CD4-positive, alpha-beta memory T cell (primary cell): ENCODE data around the gene LRRC43. TPM values are rescaled to one million over a fixed set of nuclear protein-coding genes. Genes with fewer than 3 reads are reported as not detected.

Source experiments
- CTCF ChIA-PET: fragments of 350-600 bp; sonication (Branson Sonifier 250); formaldehyde crosslinking; loops from one replicate; lab custom pipeline; 2021; ENCODE audit warnings: inconsistent platforms; ENCODE audit not compliant: partially characterized antibody; lab: Charles Lee
- POLR2A ChIA-PET: fragments of 350-600 bp; sonication (Branson Sonifier 250); formaldehyde crosslinking; loops from one replicate; lab custom pipeline; 2021; ENCODE audit not compliant: partially characterized antibody; lab: Charles Lee
- DNase-seq, 5 donors: peaks; one replicate each; pipeline versions ENCODE4 v3.0.0 to v3.0.0-alpha.2; 2020 to 2022; ENCODE audit warnings: mixed read lengths in 1 of 5
- H3K27ac ChIP-seq: one replicate; pipeline ENCODE4 v1.7.0; 2013; ENCODE audit warnings: low read depth, low read length
- H3K27me3 ChIP-seq: 2 replicates; pipeline ENCODE4 v1.7.0; 2013; ENCODE audit warnings: mild to moderate bottlenecking, low read length, moderate library complexity; ENCODE audit not compliant: insufficient read depth
- H3K36me3 ChIP-seq: 2 replicates; pipeline ENCODE4 v1.7.0; 2013; ENCODE audit warnings: mild to moderate bottlenecking, low read length, moderate library complexity; ENCODE audit not compliant: insufficient read depth
- H3K4me1 ChIP-seq: 2 replicates; pipeline ENCODE4 v1.7.0; 2013; ENCODE audit warnings: mild to moderate bottlenecking, low read length, moderate library complexity; ENCODE audit not compliant: insufficient read depth
- H3K4me3 ChIP-seq, 2 donors: one replicate each; pipeline ENCODE4 v1.7.0; 2013; ENCODE audit warnings: low read length in 2 of 2, mild to moderate bottlenecking in 1 of 2
- H3K9me3 ChIP-seq, 2 donors: one replicate each; pipeline ENCODE4 v1.7.0; 2013; ENCODE audit warnings: low read length in 2 of 2, control low read depth in 1 of 2; ENCODE audit not compliant: control insufficient read depth in 1 of 2
- H3K27ac Mint-ChIP-seq, 7 donors: one replicate each; pipeline ENCODE4 v1.8.0; 2020 to 2021; ENCODE audit warnings: mixed read lengths in 7 of 7, mild to moderate bottlenecking in 6 of 7, inconsistent platforms in 3 of 7, moderate library complexity in 3 of 7
- H3K27me3 Mint-ChIP-seq, 2 donors: one replicate each; pipeline ENCODE4 v1.8.0; 2020 to 2021; ENCODE audit warnings: mixed read lengths in 2 of 2
- H3K36me3 Mint-ChIP-seq, 2 donors: one replicate each; pipeline ENCODE4 v1.8.0; 2020 to 2021; ENCODE audit warnings: mixed read lengths in 2 of 2, inconsistent platforms in 1 of 2, mild to moderate bottlenecking in 1 of 2
- H3K4me1 Mint-ChIP-seq, 4 donors: one replicate each; pipeline ENCODE4 v1.8.0; 2020 to 2021; ENCODE audit warnings: mixed read lengths in 4 of 4, mild to moderate bottlenecking in 1 of 4
- H3K4me3 Mint-ChIP-seq, 8 donors: one replicate each; pipeline ENCODE4 v1.8.0; 2020 to 2021; ENCODE audit warnings: mixed read lengths in 8 of 8, mild to moderate bottlenecking in 7 of 8, moderate library complexity in 6 of 8, inconsistent platforms in 3 of 8
- H3K9me3 Mint-ChIP-seq, 8 donors: one replicate each; pipeline ENCODE4 v1.8.0; 2020 to 2021; ENCODE audit warnings: mixed read lengths in 8 of 8, mild to moderate bottlenecking in 5 of 8, inconsistent platforms in 3 of 8, moderate library complexity in 1 of 8
- intact Hi-C: fragments of 100-400 bp; cut with micrococcal nuclease; formaldehyde crosslinking; loops from one replicate; pipeline ENCODE4 v1.15.1; 2023
- polyA plus RNA-seq, 2 donors: library from polyadenylated mRNA; unstranded; fragments of 300-500 nt; fragmentation: Illumina TruSeq; gene quantifications; one replicate each; pipeline ENCODE4 v1.2.3, GENCODE V29; 2021
- total RNA-seq, 2 experiments: library from RNA; stranded (reverse); gene quantifications; one replicate each; pipeline ENCODE4 v1.2.3, GENCODE V29; 2021

The LRRC43 gene
- total and polyA plus RNA-seq, 4 experiments from 2014 or later, result not detected

GRCh38 chr12:122184517-122184916 lies 1.6 kb downstream of the LRRC43 start:
- Mint-ChIP-seq H3K9me3 (no peaks in the 10 kb centered on the region), H3K4me3 (peak overlapping the region in 5 of 8 donors; percentile 20 to 59 (median 54)), H3K27me3 (peaks cover 3 to 6% of the 10 kb centered on the region in 2 donors), H3K36me3 (no peaks in the 10 kb centered on the region), H3K4me1 (peaks cover 0 to 8% (median 3%) of the 10 kb centered on the region in 4 donors), H3K27ac (no peak overlapping the region)
- POLR2A ChIA-PET, result no interaction called here
- no peak overlapping the region for H3K4me3 ChIP-seq
- intact Hi-C loops, result no loop called here
- no peaks in the 10 kb centered on the region for H3K4me1 ChIP-seq
- H3K36me3 ChIP-seq, result no peaks in the 10 kb centered on the region
- no peaks in the 10 kb centered on the region for H3K9me3 ChIP-seq
- CTCF ChIA-PET, result no interaction called here
- no peak overlapping the region for H3K27ac ChIP-seq
- no peaks in the 10 kb centered on the region for H3K27me3 ChIP-seq
- DNase-seq, result no peak

GRCh38 chr12:122185079-122185478 lies 2.2 kb downstream of the LRRC43 start:
- H3K27ac ChIP-seq, result no peak overlapping the region
- peak overlapping the region in 1 of 7 donors; percentile 13 for H3K27ac Mint-ChIP-seq

GRCh38 chr12:122185494-122186082 lies 2.7 kb downstream of the LRRC43 start:
- POLR2A ChIA-PET, result no interaction called here
- H3K4me1 Mint-ChIP-seq, result peaks cover 0 to 8% (median 2%) of the 10 kb centered on the region in 4 donors
- Histone ChIP-seq H3K4me3 (no peak overlapping the region), H3K4me1 (no peaks in the 10 kb centered on the region), H3K9me3 (no peaks in the 10 kb centered on the region), H3K27me3 (no peaks in the 10 kb centered on the region), H3K36me3 (no peaks in the 10 kb centered on the region), H3K27ac (no peak overlapping the region)
- no peak overlapping the region for H3K4me3 Mint-ChIP-seq
- peak overlapping the region in 1 of 7 donors; percentile 68 for H3K27ac Mint-ChIP-seq
- DNase-seq, result no peak
- H3K36me3 Mint-ChIP-seq, result no peaks in the 10 kb centered on the region
- H3K27me3 Mint-ChIP-seq, result peaks cover 3 to 5% of the 10 kb centered on the region in 2 donors
- intact Hi-C loops, result no loop called here
- no peaks in the 10 kb centered on the region for H3K9me3 Mint-ChIP-seq
- CTCF ChIA-PET, result no interaction called here

More at GRCh38 chr12:122185079-122185478, 2.2 kb downstream of the LRRC43 start:
- Histone ChIP-seq H3K9me3 (no peaks in the 10 kb centered on the region), H3K27me3 (no peaks in the 10 kb centered on the region), H3K36me3 (no peaks in the 10 kb centered on the region), H3K4me3 (no peak overlapping the region), H3K4me1 (no peaks in the 10 kb centered on the region)
- peaks cover 3 to 6% of the 10 kb centered on the region in 2 donors for H3K27me3 Mint-ChIP-seq
- no peaks in the 10 kb centered on the region for H3K9me3 Mint-ChIP-seq
- H3K4me3 Mint-ChIP-seq, result peak overlapping the region in 2 of 8 donors; percentile 49 to 54
- peaks cover 0 to 8% (median 2%) of the 10 kb centered on the region in 4 donors for H3K4me1 Mint-ChIP-seq
- no peak for DNase-seq
- intact Hi-C loops, result no loop called here
- POLR2A ChIA-PET, result no interaction called here
- no peaks in the 10 kb centered on the region for H3K36me3 Mint-ChIP-seq
- CTCF ChIA-PET, result no interaction called here

GRCh38 chr12:122187466-122187865 lies 4.5 kb downstream of the LRRC43 start:
- no peak for DNase-seq
- Histone ChIP-seq H3K27me3 (no peaks in the 10 kb centered on the region), H3K36me3 (no peaks in the 10 kb centered on the region), H3K27ac (no peak overlapping the region), H3K4me3 (no peak overlapping the region), H3K9me3 (no peaks in the 10 kb centered on the region), H3K4me1 (no peaks in the 10 kb centered on the region)
- intact Hi-C loops, result no loop called here
- no peaks in the 10 kb centered on the region for H3K36me3 Mint-ChIP-seq
- no peak overlapping the region for H3K4me3 Mint-ChIP-seq
- H3K4me1 Mint-ChIP-seq, result peaks cover 0 to 9% (median 5%) of the 10 kb centered on the region in 4 donors
- ChIA-PET CTCF (no interaction called here), POLR2A (no interaction called here)
- no peak overlapping the region for H3K27ac Mint-ChIP-seq
- peaks cover 4 to 5% of the 10 kb centered on the region in 2 donors for H3K27me3 Mint-ChIP-seq
- no peaks in the 10 kb centered on the region for H3K9me3 Mint-ChIP-seq

GRCh38 chr12:122189626-122190475 lies 6.9 kb downstream of the LRRC43 start:
- Histone ChIP-seq H3K27ac (no peak overlapping the region), H3K9me3 (no peaks in the 10 kb centered on the region), H3K4me1 (no peaks in the 10 kb centered on the region), H3K4me3 (no peak overlapping the region), H3K27me3 (no peaks in the 10 kb centered on the region), H3K36me3 (no peaks in the 10 kb centered on the region)
- ChIA-PET CTCF (interaction anchor here (0.7 to 2.5 kb wide), 5 partner anchors 58 to 396 kb away, joined by 4 to 14 read pairs (median 6); partner anchors contain the start of genes CFAP251 and RHOF), POLR2A (no interaction called here)
- intact Hi-C loops, result no loop called here
- Mint-ChIP-seq H3K4me3 (no peak overlapping the region), H3K9me3 (peaks cover 0 to 2% (median 0%) of the 10 kb centered on the region in 8 donors), H3K27me3 (peaks cover 2 to 4% of the 10 kb centered on the region in 2 donors), H3K4me1 (peaks cover 0 to 4% (median under 1%) of the 10 kb centered on the region in 4 donors), H3K36me3 (no peaks in the 10 kb centered on the region), H3K27ac (peak overlapping the region in 1 of 7 donors; percentile 56)
- no peak for DNase-seq

GRCh38 chr12:122190842-122191668 lies 8.1 kb downstream of the LRRC43 start:
- Histone ChIP-seq H3K4me3 (no peak overlapping the region), H3K4me1 (no peaks in the 10 kb centered on the region), H3K27me3 (no peaks in the 10 kb centered on the region), H3K36me3 (no peaks in the 10 kb centered on the region), H3K27ac (no peak overlapping the region), H3K9me3 (no peaks in the 10 kb centered on the region)
- peak; percentile 45 to 60 (median 59) for DNase-seq
- Mint-ChIP-seq H3K4me3 (no peak overlapping the region), H3K36me3 (peaks cover 0 to 6% of the 10 kb centered on the region in 2 donors), H3K9me3 (peaks cover 0 to 11% (median 5%) of the 10 kb centered on the region in 8 donors), H3K27me3 (peaks cover 2% of the 10 kb centered on the region in 2 donors), H3K4me1 (peaks cover 0 to 4% (median under 1%) of the 10 kb centered on the region in 4 donors), H3K27ac (no peak overlapping the region)
- CTCF ChIA-PET, result interaction anchor here (0.6 to 2.5 kb wide), 9 partner anchors 20 to 654 kb away, joined by 3 to 14 read pairs (median 4); partner anchors contain the start of genes CFAP251 and RHOF
- intact Hi-C loops, result loop anchor here (1.0 kb wide), 2 partner anchors 60 to 137 kb away; no protein-coding TSS in a partner anchor
- POLR2A ChIA-PET, result no interaction called here
